Panc1 (cell line): Measurements from ENCODE around the gene TULP4. TPM values are rescaled to one million over a fixed set of nuclear protein-coding genes. Genes with fewer than 3 reads are reported as not detected.

Experiments
- ATAC-seq: fragments of 200-7000 bp; cut with Tn5 transposase; 2 replicates; pipeline ENCODE4 v1.9.1; 2020; ENCODE audit warnings: mild to moderate bottlenecking, moderate library complexity
- BruUV-seq: library from RNA; stranded (reverse); fragments of 400-500 nt; replicated peaks from 2 replicates; lab custom pipeline; 2021; lab: Mats Ljungman, UMichigan
- CTCF ChIA-PET: fragments of 300-600 bp; sonication (Branson Sonifier 250); formaldehyde crosslinking; loops from one replicate; lab custom pipeline; 2022; ENCODE audit warnings: antibody characterized with exemption; lab: Charles Lee
- POLR2A ChIA-PET: fragments of 300-600 bp; sonication (Branson Sonifier 250); formaldehyde crosslinking; loops from one replicate; lab custom pipeline; 2022; ENCODE audit warnings: antibody characterized with exemption; lab: Charles Lee
- DNase-seq: peaks from one replicate; pipeline ENCODE4 v3.0.0-alpha.2; 2010; ENCODE audit warnings: low read depth, low spot score
- H3K27ac ChIP-seq: 2 replicates; pipeline ENCODE4 v1.5.1; 2011; ENCODE audit warnings: mild to moderate bottlenecking, low read length, inconsistent platforms
- H3K27me3 ChIP-seq: fragments of 200-500 bp; sonication (Bioruptor generic); 2 replicates; pipeline ENCODE4 v1.6.0; 2014; ENCODE audit warnings: low read length, inconsistent platforms; ENCODE audit not compliant: control insufficient read depth, insufficient read depth
- H3K36me3 ChIP-seq: fragments of 200-500 bp; sonication (Bioruptor generic); 2 replicates; pipeline ENCODE4 v1.5.1; 2014; ENCODE audit warnings: inconsistent platforms, mild to moderate bottlenecking, low read length, moderate library complexity; ENCODE audit not compliant: control insufficient read depth, insufficient read depth
- H3K4me1 ChIP-seq: 2 replicates; pipeline ENCODE4 v1.5.1; 2011; ENCODE audit warnings: inconsistent platforms, mild to moderate bottlenecking, low read length, moderate library complexity; ENCODE audit not compliant: control insufficient read depth, insufficient read depth
- H3K4me3 ChIP-seq, 2 experiments: 2 replicates each; pipeline ENCODE4 v1.5.1; 2011 to 2012; ENCODE audit warnings: low read depth in 2 of 2, low read length in 2 of 2, mild to moderate bottlenecking in 2 of 2, inconsistent platforms in 1 of 2, moderate library complexity in 1 of 2
- H3K9me3 ChIP-seq: fragments of 200-500 bp; sonication (Bioruptor generic); 2 replicates; pipeline ENCODE4 v1.5.1; 2014; ENCODE audit warnings: low read depth, mild to moderate bottlenecking, inconsistent platforms, low read length, moderate library complexity; ENCODE audit not compliant: control insufficient read depth, insufficient read depth
- CTCF ChIP-seq: fragments of 450-650 bp; IDR thresholded peaks from 2 replicates; pipeline ENCODE4 v1.5.1; 2017; ENCODE audit warnings: mild to moderate bottlenecking
- POLR2AphosphoS5 ChIP-seq: IDR thresholded peaks from 2 replicates; pipeline ENCODE4 v1.6.1; 2012; ENCODE audit warnings: mild to moderate bottlenecking, low read depth, low read length, moderate library complexity
- REST ChIP-seq, 2 experiments: IDR thresholded peaks; 2 replicates each; pipeline ENCODE4 v1.6.1; 2011 to 2012; ENCODE audit warnings: low read depth in 2 of 2, control low read depth in 1 of 2, low read length in 1 of 2, mild to moderate bottlenecking in 1 of 2, moderate library complexity in 1 of 2; ENCODE audit not compliant: insufficient read depth in 1 of 2
- SIN3A ChIP-seq: IDR thresholded peaks from 2 replicates; pipeline ENCODE4 v1.6.1; 2012; ENCODE audit warnings: low read depth, mild to moderate bottlenecking, low read length, moderate library complexity, borderline replicate concordance; ENCODE audit not compliant: insufficient read depth
- TCF7L2 ChIP-seq: IDR thresholded peaks from 2 replicates; pipeline ENCODE4 v1.6.1; 2011; ENCODE audit warnings: mild to moderate bottlenecking, low read depth, low read length, inconsistent platforms
- in situ Hi-C: cut with HindIII; loops from 2 replicates; pipeline ENCODE4 v1.10.0; 2016; ENCODE audit warnings: low sequenced_read_pairs, low pct_unique_long_range_greater_than_20kb
- intact Hi-C: fragments of 100-400 bp; cut with micrococcal nuclease; formaldehyde crosslinking; loops from one replicate; pipeline ENCODE4 v1.10.0; 2022; ENCODE audit not compliant: unreplicated experiment
- total RNA-seq: library from RNA; stranded (reverse); gene quantifications from one replicate; pipeline ENCODE4 v1.2.1, GENCODE V29; 2021; ENCODE audit not compliant: unreplicated experiment

TULP4 gene
- total RNA-seq, 1 experiment from 2014 or later = 105 TPM

GRCh38 chr6:158415666-158416065 lies 103.4 kb downstream of the TULP4 start:
- POLR2A ChIA-PET = no interaction called here
- BruUV-seq = no TSS peak
- peaks cover 7% of the 10 kb centered on the region; the same call in 1 of the 2 replicates for H3K9me3 ChIP-seq
- TF ChIP-seq SIN3A = no peak
- TF ChIP-seq CTCF = no peak
- no peak for TF ChIP-seq REST (IDR thresholded peaks at IDR 0.05; ENCODE audit: insufficient read depth in 1 of 2, low read depth in 2 of 2, low read length in 1 of 2)
- no peak for TF ChIP-seq TCF7L2
- TF ChIP-seq POLR2AphosphoS5 = no peak
- no peaks in the 10 kb centered on the region for H3K36me3 ChIP-seq
- no peak for ATAC-seq
- no peaks in the 10 kb centered on the region for H3K27me3 ChIP-seq
- no peaks in the 10 kb centered on the region for H3K4me1 ChIP-seq
- intact Hi-C loops = no loop called here
- CTCF ChIA-PET = interaction anchor here (0.7 kb wide), 1 partner anchor 61 kb away, joined by 5 read pairs; no protein-coding TSS in a partner anchor
- in situ Hi-C loops = no loop called here
- no peak for DNase-seq
- no peak overlapping the region for H3K4me3 ChIP-seq
- H3K27ac ChIP-seq = no peak overlapping the region

- in situ Hi-C loops (no loop called here), intact Hi-C loops (no loop called here)
- peaks cover 7% of the 10 kb centered on the region; the same call in 1 of the 2 replicates for H3K9me3 ChIP-seq
- BruUV-seq = no TSS peak
- CTCF ChIA-PET = no interaction called here
- ATAC-seq (no peak), DNase-seq (no peak)
- TF ChIP-seq SIN3A (no peak), TCF7L2 (no peak), POLR2AphosphoS5 (no peak), CTCF (no peak), REST (IDR thresholded peaks at IDR 0.05; ENCODE audit: insufficient read depth in 1 of 2, low read depth in 2 of 2, low read length in 1 of 2) (no peak)
- H3K4me3 ChIP-seq = no peak overlapping the region
- no peaks in the 10 kb centered on the region for H3K4me1 ChIP-seq
- H3K27me3 ChIP-seq = no peaks in the 10 kb centered on the region
- no peaks in the 10 kb centered on the region for H3K36me3 ChIP-seq
- no peak overlapping the region for H3K27ac ChIP-seq
- POLR2A ChIA-PET = no interaction called here
Measured at GRCh38 chr6:158416883-158417759, 104.9 kb downstream of the TULP4 start.
